GM12864 (cell line): Measurements from ENCODE around the gene SERPINB12.

Source experiments
- DNase-seq: peaks from one replicate; pipeline ENCODE4 v3.0.0-alpha.2; 2011; ENCODE audit warnings: low read depth
- H3K4me3 ChIP-seq: 2 replicates; pipeline ENCODE4 v1.5.1; 2011; ENCODE audit warnings: mild to moderate bottlenecking, low read depth, low read length, control low read depth
- TF ChIP-seq, protein P1 (sequence below): IDR thresholded peaks from 2 replicates; pipeline ENCODE4 v1.5.1; 2011; ENCODE audit warnings: low read depth, mild to moderate bottlenecking, moderate library complexity, low read length, control low read depth, inconsistent platforms; ENCODE audit errors: missing control alignments

SERPINB12 gene

DNA sequence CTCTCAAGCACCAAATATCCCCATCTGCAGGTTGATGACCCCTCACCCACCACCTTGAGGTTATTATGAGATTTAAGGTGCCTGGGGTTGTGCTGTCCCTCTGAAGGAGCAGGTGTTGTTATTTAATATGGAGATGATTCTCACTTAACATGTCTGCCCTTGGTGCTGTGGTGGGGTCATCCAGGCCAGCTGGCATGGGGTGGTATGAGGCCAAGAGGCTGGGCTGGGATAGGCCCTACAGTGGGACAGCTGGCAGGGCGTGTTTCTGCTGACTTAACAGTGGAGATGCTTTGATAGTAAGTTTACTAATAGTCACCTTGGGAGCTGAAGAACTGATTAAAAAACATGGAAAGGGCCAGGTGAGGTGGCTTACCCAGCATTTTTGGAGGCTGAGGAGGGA, 22.4 kb downstream of the SERPINB12 start:
- TF ChIP-seq, protein P1, sequence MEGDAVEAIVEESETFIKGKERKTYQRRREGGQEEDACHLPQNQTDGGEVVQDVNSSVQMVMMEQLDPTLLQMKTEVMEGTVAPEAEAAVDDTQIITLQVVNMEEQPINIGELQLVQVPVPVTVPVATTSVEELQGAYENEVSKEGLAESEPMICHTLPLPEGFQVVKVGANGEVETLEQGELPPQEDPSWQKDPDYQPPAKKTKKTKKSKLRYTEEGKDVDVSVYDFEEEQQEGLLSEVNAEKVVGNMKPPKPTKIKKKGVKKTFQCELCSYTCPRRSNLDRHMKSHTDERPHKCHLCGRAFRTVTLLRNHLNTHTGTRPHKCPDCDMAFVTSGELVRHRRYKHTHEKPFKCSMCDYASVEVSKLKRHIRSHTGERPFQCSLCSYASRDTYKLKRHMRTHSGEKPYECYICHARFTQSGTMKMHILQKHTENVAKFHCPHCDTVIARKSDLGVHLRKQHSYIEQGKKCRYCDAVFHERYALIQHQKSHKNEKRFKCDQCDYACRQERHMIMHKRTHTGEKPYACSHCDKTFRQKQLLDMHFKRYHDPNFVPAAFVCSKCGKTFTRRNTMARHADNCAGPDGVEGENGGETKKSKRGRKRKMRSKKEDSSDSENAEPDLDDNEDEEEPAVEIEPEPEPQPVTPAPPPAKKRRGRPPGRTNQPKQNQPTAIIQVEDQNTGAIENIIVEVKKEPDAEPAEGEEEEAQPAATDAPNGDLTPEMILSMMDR, result no peak
- no peak for DNase-seq
- no peak overlapping the region for H3K4me3 ChIP-seq

DNA sequence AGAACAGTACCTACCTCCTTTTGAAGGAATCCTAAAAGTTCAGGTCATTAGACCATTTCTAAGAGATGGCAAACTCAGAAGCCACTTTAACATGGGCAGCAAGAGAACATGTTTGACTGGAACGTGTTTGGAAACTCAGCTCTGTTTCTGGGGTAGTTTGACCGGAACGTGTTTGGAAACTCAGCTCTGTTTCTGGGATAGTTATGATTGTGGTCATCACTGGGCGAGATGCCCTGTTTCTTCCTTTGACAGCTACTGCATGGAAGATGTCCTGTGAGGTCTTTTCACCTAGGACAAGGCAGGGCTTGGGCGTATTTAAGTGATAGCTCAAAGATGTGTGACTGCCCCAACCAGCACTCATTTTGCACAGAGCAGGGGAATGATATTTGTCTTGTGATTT, 25.1 kb downstream of the SERPINB12 start:
- no peak for DNase-seq
- TF ChIP-seq, protein P1, result no peak

DNA sequence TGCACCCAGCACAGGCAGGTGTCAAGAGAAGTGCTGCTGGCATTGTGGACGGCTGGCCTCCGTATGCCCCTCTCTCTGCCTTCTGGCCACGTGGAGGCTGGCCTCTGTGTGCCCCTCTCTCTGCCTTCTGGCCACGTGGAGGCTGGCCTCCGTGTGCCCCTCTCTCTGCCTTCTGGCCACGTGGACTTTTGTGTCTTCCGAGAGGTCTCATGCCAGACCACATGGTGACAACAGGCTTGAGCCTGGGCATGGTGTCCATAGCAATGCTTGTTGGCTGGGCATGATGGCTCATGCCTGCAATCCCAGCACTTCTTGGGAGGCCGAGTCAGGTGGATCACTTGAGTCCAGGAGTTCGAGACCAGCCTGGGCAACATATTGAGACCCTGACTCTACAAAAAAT, 25.7 kb downstream of the SERPINB12 start:
- no peak for DNase-seq
- TF ChIP-seq, protein P1, result no peak
- no peak overlapping the region for H3K4me3 ChIP-seq

More for the DNA sequence above, 25.1 kb downstream of the SERPINB12 start:
- H3K4me3 ChIP-seq, result no peak overlapping the region

DNA sequence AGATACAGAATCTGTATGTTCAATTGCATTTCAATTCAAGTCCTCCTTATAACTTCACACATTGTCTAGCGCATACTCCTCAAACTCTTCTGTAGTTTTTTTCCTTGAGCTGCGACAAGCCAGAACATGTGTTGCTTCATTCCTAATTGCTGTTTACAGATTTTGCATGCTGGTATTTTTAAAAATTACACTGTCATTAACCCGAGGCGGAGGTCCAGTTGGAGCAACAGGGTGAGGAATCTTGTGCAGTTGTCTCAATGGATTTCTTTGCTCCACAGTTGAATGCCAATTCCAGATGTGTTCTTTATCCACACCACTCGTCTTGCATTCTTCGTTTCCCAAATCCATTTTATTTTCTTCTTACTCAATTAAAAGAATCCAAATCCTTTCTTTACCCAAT, 28.6 kb downstream of the SERPINB12 start:
- TF ChIP-seq, protein P1, result no peak
- H3K4me3 ChIP-seq, result no peak overlapping the region
- no peak for DNase-seq

DNA sequence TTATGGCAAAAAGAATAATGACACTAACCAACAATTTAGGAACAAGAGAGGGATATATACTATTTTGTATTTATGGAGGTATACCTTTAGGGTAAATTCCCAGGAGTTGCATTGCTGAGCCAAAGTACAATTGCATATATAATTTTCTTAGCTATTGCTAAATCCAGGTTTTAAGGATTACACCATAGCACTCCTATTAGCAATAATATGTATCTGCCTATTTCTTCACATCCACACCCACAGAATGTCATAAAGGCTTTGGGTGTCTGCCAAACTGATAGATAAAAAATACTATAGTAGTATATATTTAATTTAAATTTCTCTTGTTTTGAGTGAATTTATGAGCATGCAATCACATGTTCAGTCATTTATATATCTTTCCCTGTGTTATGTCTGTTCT, 33.5 kb downstream of the SERPINB12 start:
- DNase-seq, result no peak
- no peak overlapping the region for H3K4me3 ChIP-seq
- TF ChIP-seq, protein P1, result no peak

DNA sequence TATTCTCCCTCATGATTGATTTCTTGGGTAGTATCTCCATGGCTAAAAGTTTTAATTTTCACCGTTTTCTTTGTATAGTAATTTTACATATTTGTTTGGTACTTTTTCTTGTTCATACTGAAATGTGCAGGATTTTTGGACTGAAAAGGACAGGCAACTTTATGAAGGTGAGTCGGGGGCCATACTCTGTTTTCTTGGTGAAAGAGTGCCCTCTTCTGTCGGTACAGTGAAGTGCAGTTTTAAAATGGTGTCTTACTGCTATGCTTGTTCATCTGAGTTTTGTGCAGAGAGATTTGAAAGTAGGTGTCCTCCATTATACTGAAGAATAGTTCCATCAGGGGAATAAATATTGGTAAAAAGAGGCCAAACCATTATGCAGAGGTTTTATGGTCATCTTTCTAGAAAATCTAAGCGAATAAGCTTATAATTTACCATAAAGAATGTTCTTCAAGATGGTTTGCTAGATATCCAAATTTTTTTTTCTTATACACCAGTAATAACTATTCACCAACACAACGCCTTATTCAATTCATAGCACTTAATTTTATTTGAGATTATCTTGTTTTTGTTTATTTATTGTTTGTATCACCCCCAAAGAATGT, 36.3 kb downstream of the SERPINB12 start:
- TF ChIP-seq, protein P1, result peak; percentile 70
- DNase-seq, result peak; percentile 16

DNA sequence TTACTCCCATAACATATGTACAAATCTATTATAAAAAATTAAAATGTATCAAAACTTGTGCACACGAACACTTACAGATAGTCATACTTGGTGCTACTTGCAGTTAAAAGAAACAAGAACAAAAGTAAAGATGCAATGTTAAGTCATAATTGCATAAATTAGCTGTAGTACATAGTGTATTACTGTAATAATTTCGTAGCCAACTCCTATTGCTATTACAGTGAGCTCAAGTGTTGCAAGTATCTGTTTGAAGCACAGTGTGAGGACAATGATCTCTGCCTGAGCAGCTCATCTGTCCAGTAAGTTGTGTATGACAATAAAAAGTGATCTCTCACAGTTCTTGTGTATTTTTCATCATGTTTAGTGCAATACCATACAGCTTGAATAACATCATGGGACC, 37.4 kb downstream of the SERPINB12 start:
- DNase-seq, result no peak
- no peak overlapping the region for H3K4me3 ChIP-seq
- TF ChIP-seq, protein P1, result no peak

More for the DNA sequence above, 36.3 kb downstream of the SERPINB12 start:
- H3K4me3 ChIP-seq, result no peak overlapping the region
